Right renal pelvis (tissue), 4 donors: Measurements from ENCODE around the gene DGAT2L6. TPM values are rescaled to one million over a fixed set of nuclear protein-coding genes. Genes with fewer than 3 reads are reported as not detected.
"Not testable (repeated sequence)": the region's sequence is repeated elsewhere in the genome, so short reads cannot be mapped to it uniquely, and the experiment has no call there.

Source experiments
- DNase-seq, 4 donors: peaks; one replicate each; pipeline ENCODE4 v3.0.0-alpha.2; 2013; ENCODE audit warnings: low read depth in 4 of 4, low spot score in 3 of 4, missing footprints in 1 of 4
- polyA plus RNA-seq, 4 donors: library from polyadenylated mRNA; unstranded; fragments of 120-200 nt; gene quantifications; one replicate each; pipeline ENCODE4 v1.2.1, GENCODE V29; 2013; ENCODE audit not compliant: insufficient read length in 4 of 4

DGAT2L6 gene
- polyA plus RNA-seq, 4 donors = not detected

GRCh38 chrX:70196961-70197720 lies 19.9 kb downstream of the DGAT2L6 start:
- peak in 2 of 4 donors; percentile 0 to 2 for DNase-seq

GRCh38 chrX:70201732-70202131 lies 24.4 kb downstream of the DGAT2L6 start:
- no peak for DNase-seq

- no peak for DNase-seq
Measured at GRCh38 chrX:70208479-70208878, 31.2 kb downstream of the DGAT2L6 start.

- DNase-seq = not testable (repeated sequence)
Measured at GRCh38 chrX:70209570-70209969, 32.3 kb downstream of the DGAT2L6 start.

GRCh38 chrX:70219938-70220764 lies 42.9 kb downstream of the DGAT2L6 start:
- DNase-seq = no peak

GRCh38 chrX:70226048-70226447 lies 48.8 kb downstream of the DGAT2L6 start:
- DNase-seq = no peak

GRCh38 chrX:70226687-70227086 lies 49.4 kb downstream of the DGAT2L6 start:
- no peak for DNase-seq

GRCh38 chrX:70231666-70232065 lies 54.4 kb downstream of the DGAT2L6 start:
- DNase-seq = no peak

GRCh38 chrX:70234355-70234754 lies 57.1 kb downstream of the DGAT2L6 start, which contains the start of gene AWAT1:
AWAT1 (plus strand) TSS chrX:70234655; CDS start chrX:70234696, 41 bp downstream.
- no peak for DNase-seq

- no peak for DNase-seq
Measured at GRCh38 chrX:70240751-70241150, 63.5 kb downstream of the DGAT2L6 start.

- no peak for DNase-seq
Measured at GRCh38 chrX:70241501-70241900, 64.2 kb downstream of the DGAT2L6 start.

GRCh38 chrX:70243601-70244000 lies 66.3 kb downstream of the DGAT2L6 start:
- DNase-seq = not testable (repeated sequence)

GRCh38 chrX:70244881-70245280 lies 67.6 kb downstream of the DGAT2L6 start:
- no peak for DNase-seq

GRCh38 chrX:70247252-70247651 lies 70.0 kb downstream of the DGAT2L6 start:
- no peak for DNase-seq

GRCh38 chrX:70252491-70252890 lies 75.2 kb downstream of the DGAT2L6 start:
- no peak for DNase-seq

- DNase-seq = no peak
Measured at GRCh38 chrX:70253377-70254062, 76.2 kb downstream of the DGAT2L6 start.

- no peak for DNase-seq
Measured at GRCh38 chrX:70254063-70254400, 76.7 kb downstream of the DGAT2L6 start.

GRCh38 chrX:70254909-70255308 lies 77.6 kb downstream of the DGAT2L6 start:
- no peak for DNase-seq
